GM12878 (cell line): ENCODE data around the gene LDLRAD4. TPM values are rescaled to one million over a fixed set of nuclear protein-coding genes. Genes with fewer than 3 reads are reported as not detected.

ENCODE experiments used
- ATAC-seq: fragments of 200-7000 bp; cut with Tn5 transposase; 3 replicates; pipeline ENCODE4 v1.9.1; 2020; ENCODE audit warnings: mild to moderate bottlenecking, moderate library complexity
- BruUV-seq: library from RNA; stranded (reverse); fragments of 400-500 nt; replicated peaks from 2 replicates; lab custom pipeline; 2021; lab: Mats Ljungman, UMichigan
- CTCF ChIA-PET: fragments of 300-600 bp; sonication (Branson Sonifier 250); formaldehyde crosslinking; extraction: SDS; loops from one replicate; lab custom pipeline; 2021; ENCODE audit warnings: inconsistent platforms; lab: Yijun Ruan, JAX
- POLR2A ChIA-PET: fragments of 350-600 bp; formaldehyde crosslinking; extraction: SDS; loops from one replicate; lab custom pipeline; 2021; ENCODE audit warnings: inconsistent platforms; lab: Charles Lee
- RAD21 ChIA-PET: fragments of 300-600 bp; sonication (Branson Sonifier 250); formaldehyde crosslinking; loops from one replicate; lab custom pipeline; 2023; ENCODE audit warnings: antibody characterized with exemption; ENCODE audit not compliant: unreplicated experiment; lab: Charles Lee
- SMC1A ChIA-PET: fragments of 300-600 bp; sonication (Branson Sonifier 250); formaldehyde crosslinking; loops from one replicate; lab custom pipeline; 2023; ENCODE audit not compliant: unreplicated experiment, uncharacterized antibody; lab: Charles Lee
- DNase-seq: peaks from one replicate; pipeline ENCODE4 v3.0.0-alpha.2; 2011; ENCODE audit warnings: low read depth, low spot score
- FAIRE-seq: peaks from 3 replicates; lab custom pipeline; 2011; peaks lifted over from hg19 to GRCh38; lab: Jason Lieb, UNC
- H2AFZ ChIP-seq: 2 replicates; pipeline ENCODE4 v1.6.0; 2011; ENCODE audit warnings: low read depth, low read length, control low read depth; ENCODE audit not compliant: control insufficient read depth
- H3K27ac ChIP-seq: 2 replicates; pipeline ENCODE4 v1.5.1; 2011; ENCODE audit warnings: control low read depth; ENCODE audit not compliant: control insufficient read depth, insufficient read depth
- H3K27me3 ChIP-seq, 2 experiments: replicated peaks in 1 of 2; 2 replicates each; pipeline versions ENCODE4 v1.6.0 to v1.6.1; 2011; ENCODE audit warnings: low read length in 1 of 2; ENCODE audit not compliant: control insufficient read depth in 2 of 2, insufficient read depth in 2 of 2
- H3K36me3 ChIP-seq, 2 experiments: 2 replicates each; pipeline ENCODE4 v1.5.1; 2011; ENCODE audit warnings: low read length in 1 of 2; ENCODE audit not compliant: control insufficient read depth in 2 of 2, insufficient read depth in 2 of 2
- H3K4me1 ChIP-seq: 2 replicates; pipeline ENCODE4 v1.6.1; 2011; ENCODE audit warnings: mild to moderate bottlenecking, low read length, moderate library complexity, mixed read lengths; ENCODE audit not compliant: control insufficient read depth, insufficient read depth
- H3K4me2 ChIP-seq: 2 replicates; pipeline ENCODE4 v1.6.0; 2011; ENCODE audit warnings: control low read depth; ENCODE audit not compliant: control insufficient read depth, insufficient read depth
- H3K4me3 ChIP-seq: fragments of 200-600 bp; sonication (generic); 2 replicates; pipeline ENCODE4 v1.5.1; 2016
- H3K79me2 ChIP-seq: 2 replicates; pipeline ENCODE4 v1.6.0; 2011; ENCODE audit warnings: low read length; ENCODE audit not compliant: control insufficient read depth, insufficient read depth
- H3K9ac ChIP-seq: 2 replicates; pipeline ENCODE4 v1.8.0; 2011; ENCODE audit warnings: low read length, control low read depth, mixed read lengths; ENCODE audit not compliant: control insufficient read depth, insufficient read depth
- H3K9me3 ChIP-seq: replicated peaks from 3 replicates; pipeline ENCODE4 v1.5.1; 2011; ENCODE audit warnings: mild to moderate bottlenecking, low read length; ENCODE audit not compliant: control insufficient read depth, insufficient read depth
- H4K20me1 ChIP-seq: 2 replicates; pipeline ENCODE4 v1.6.0; 2011; ENCODE audit not compliant: control insufficient read depth, insufficient read depth
- BCL11A ChIP-seq: IDR thresholded peaks from 2 replicates; pipeline ENCODE4 v1.6.1; 2011; ENCODE audit warnings: low read depth, low read length
- CREM ChIP-seq: IDR thresholded peaks from 2 replicates; pipeline ENCODE4 v1.6.1; 2014; ENCODE audit warnings: antibody characterized with exemption, low read depth
- CTCF ChIP-seq, 3 experiments: IDR thresholded peaks in 2 of 3; conservative IDR thresholded peaks in 1 of 3; 2 replicates each; pipeline ENCODE4 v1.5.1; 2011; ENCODE audit warnings: low read depth in 3 of 3, low read length in 3 of 3, mild to moderate bottlenecking in 3 of 3, control low read depth in 2 of 3, moderate library complexity in 2 of 3, inconsistent platforms in 1 of 3, mixed read lengths in 1 of 3; ENCODE audit not compliant: control insufficient read depth in 2 of 3, insufficient read depth in 1 of 3; ENCODE audit errors: extremely low read depth in 1 of 3
- EED ChIP-seq: sonication (generic); IDR thresholded peaks from 2 replicates; pipeline ENCODE4 v1.6.1; 2016; ENCODE audit warnings: antibody characterized with exemption, low read depth
- HSF1 ChIP-seq: fragments of 150-350 bp; IDR thresholded peaks from 2 replicates; pipeline ENCODE4 v1.6.1; 2014; ENCODE audit warnings: mild to moderate bottlenecking, low read depth, low read length
- KDM1A ChIP-seq: fragments of 200-600 bp; sonication (generic); IDR thresholded peaks from 2 replicates; pipeline ENCODE4 v1.6.1; 2016; ENCODE audit warnings: borderline replicate concordance
- MTA2 ChIP-seq: fragments of 450-650 bp; IDR thresholded peaks from 2 replicates; pipeline ENCODE4 v1.6.1; 2016; ENCODE audit warnings: low read depth, mild to moderate bottlenecking, moderate library complexity
- MYB ChIP-seq: fragments of 150-350 bp; IDR thresholded peaks from 2 replicates; pipeline ENCODE4 v1.6.1; 2014; ENCODE audit warnings: mild to moderate bottlenecking, low read depth, low read length, borderline replicate concordance
- NFXL1 ChIP-seq: fragments of 450-650 bp; IDR thresholded peaks from 2 replicates; pipeline ENCODE4 v1.6.1; 2017; ENCODE audit warnings: antibody characterized with exemption, mild to moderate bottlenecking, borderline replicate concordance
- PAX5 ChIP-seq: IDR thresholded peaks from 2 replicates; pipeline ENCODE4 v1.6.1; 2011; ENCODE audit warnings: low read depth, low read length, borderline replicate concordance
- POLR2AphosphoS5 ChIP-seq: IDR thresholded peaks from 2 replicates; pipeline ENCODE4 v1.6.1; 2011; ENCODE audit warnings: mild to moderate bottlenecking, low read length, inconsistent platforms
- RBBP5 ChIP-seq: fragments of 200-600 bp; sonication (generic); conservative IDR thresholded peaks from 2 replicates; pipeline ENCODE4 v1.6.1; 2016
- SIX5 ChIP-seq: IDR thresholded peaks from 2 replicates; pipeline ENCODE4 v1.6.1; 2011; ENCODE audit warnings: mild to moderate bottlenecking, low read depth, low read length, moderate library complexity; ENCODE audit not compliant: severe bottlenecking
- SMC3 ChIP-seq: IDR thresholded peaks from 2 replicates; pipeline ENCODE4 v1.6.1; 2011; ENCODE audit warnings: low read length, improper control_type of control experiment, borderline replicate concordance
- ZNF274 ChIP-seq: IDR thresholded peaks from one replicate; pipeline ENCODE4 v1.8.0; 2011; ENCODE audit not compliant: insufficient read length, insufficient read depth
- ZNF384 ChIP-seq: IDR thresholded peaks from 2 replicates; pipeline ENCODE4 v1.6.1; 2012; ENCODE audit warnings: low read depth, mild to moderate bottlenecking, low read length, improper control_type of control experiment, borderline replicate concordance
- WGBS: methylation state at CpG from one replicate; pipeline ENCODE4 v1.1.6; 2016; ENCODE audit warnings: low lambda C conversion rate; ENCODE audit not compliant: insufficient replicate concordance, insufficient coverage; ENCODE audit errors: missing lambda C conversion rate; 5-methylcytosine and 5-hydroxymethylcytosine counted together
- in situ Hi-C: fragments of 300-500 bp; cut with MboI; formaldehyde crosslinking; loops from 9 replicates; pipeline ENCODE4 v1.14.3; 2018; ENCODE audit warnings: mixed read lengths
- intact Hi-C: fragments of 100-400 bp; cut with micrococcal nuclease; formaldehyde crosslinking; loops from one replicate; pipeline ENCODE4 v1.14.2; 2022; ENCODE audit not compliant: unreplicated experiment
- polyA plus RNA-seq, 11 experiments: library from polyadenylated mRNA; depleted of rRNA in 4 of 11; unstranded in 6 of 11; stranded (reverse) in 5 of 11; fragments of >200 nt; fragmentation: Nextera tagmentation in 4 of 11; fragmentation: Illumina TruSeq in 1 of 11; extraction: Ambion mirVana in 4 of 11; extraction: Trizol in 1 of 11; gene quantifications; 1 replicate in 1 of 11; 2 replicates in 10 of 11; pipeline versions ENCODE4 v1.2.1 to v1.2.3, GENCODE V29; 2011 to 2016; ENCODE audit warnings: inconsistent platforms in 2 of 11, missing spikeins in 2 of 11, low read depth in 1 of 11
- total RNA-seq, 4 experiments: library from RNA; depleted of rRNA in 3 of 4; stranded (reverse); fragments of >200 nt in 3 of 4; fragmentation: Illumina TruSeq in 1 of 4; extraction: Trizol in 1 of 4; gene quantifications; 2 replicates each; pipeline versions ENCODE4 v1.2.1 to v1.2.3, GENCODE V29; 2013 to 2021
- TF ChIP-seq, protein P1 (sequence below): IDR thresholded peaks from 2 replicates; pipeline ENCODE4 v1.6.1; 2012; ENCODE audit warnings: mild to moderate bottlenecking, low read depth, low read length

Gene LDLRAD4
- total and polyA plus RNA-seq, 10 of the 15 experiments (the other 5 are each of a cell fraction or from before 2014, with no cell fraction given) = 2.7 to 16.8 (median 11.2) TPM

- no peak for DNase-seq
- ChIA-PET POLR2A (no interaction called here), CTCF (no interaction called here), SMC1A (interaction anchor here (0.6 kb wide), 1 partner anchor 118 kb away, joined by 3 read pairs; no protein-coding TSS in a partner anchor), RAD21 (no interaction called here)
- H3K27me3 ChIP-seq = no peaks in the 10 kb centered on the region; a peak in 2 of 4 replicates
- H3K4me1 ChIP-seq = no peaks in the 10 kb centered on the region
- no TSS peak for BruUV-seq
- in situ Hi-C loops = no loop called here
- intact Hi-C loops = loop anchor here (10.0 kb wide), 1 partner anchor 168 kb away; no protein-coding TSS in a partner anchor
- ATAC-seq = no peak
- H3K36me3 ChIP-seq = no peaks in the 10 kb centered on the region
- H3K27ac ChIP-seq = no peak overlapping the region
- H3K9me3 ChIP-seq = peaks cover 3% of the 10 kb centered on the region; the same call in 1 of the 3 replicates
- no peaks in the 10 kb centered on the region for H3K79me2 ChIP-seq
- no peak for FAIRE-seq
- no peak overlapping the region for H3K4me2 ChIP-seq
- no peak overlapping the region for H3K9ac ChIP-seq
- WGBS = 42% methylated on average over 8 of the region's 8 CpGs
- TF ChIP-seq NFXL1 (no peak), MTA2 (no peak), CTCF (IDR thresholded peaks at IDR 0.05 in 2 of 3, conservative IDR thresholded peaks at IDR 0.05 in 1 of 3; ENCODE audit: control insufficient read depth in 2 of 3, extremely low read depth in 1 of 3, insufficient read depth in 1 of 3, low read depth in 3 of 3, low read length in 3 of 3) (no peak), BCL11A (no peak), KDM1A (no peak), SMC3 (no peak), HSF1 (no peak), EED (no peak), SIX5 (no peak), ZNF384 (no peak), PAX5 (no peak), ZNF274 (no peak), CREM (no peak), RBBP5 (no peak), MYB (no peak), POLR2AphosphoS5 (no peak)
- TF ChIP-seq, protein P1, sequence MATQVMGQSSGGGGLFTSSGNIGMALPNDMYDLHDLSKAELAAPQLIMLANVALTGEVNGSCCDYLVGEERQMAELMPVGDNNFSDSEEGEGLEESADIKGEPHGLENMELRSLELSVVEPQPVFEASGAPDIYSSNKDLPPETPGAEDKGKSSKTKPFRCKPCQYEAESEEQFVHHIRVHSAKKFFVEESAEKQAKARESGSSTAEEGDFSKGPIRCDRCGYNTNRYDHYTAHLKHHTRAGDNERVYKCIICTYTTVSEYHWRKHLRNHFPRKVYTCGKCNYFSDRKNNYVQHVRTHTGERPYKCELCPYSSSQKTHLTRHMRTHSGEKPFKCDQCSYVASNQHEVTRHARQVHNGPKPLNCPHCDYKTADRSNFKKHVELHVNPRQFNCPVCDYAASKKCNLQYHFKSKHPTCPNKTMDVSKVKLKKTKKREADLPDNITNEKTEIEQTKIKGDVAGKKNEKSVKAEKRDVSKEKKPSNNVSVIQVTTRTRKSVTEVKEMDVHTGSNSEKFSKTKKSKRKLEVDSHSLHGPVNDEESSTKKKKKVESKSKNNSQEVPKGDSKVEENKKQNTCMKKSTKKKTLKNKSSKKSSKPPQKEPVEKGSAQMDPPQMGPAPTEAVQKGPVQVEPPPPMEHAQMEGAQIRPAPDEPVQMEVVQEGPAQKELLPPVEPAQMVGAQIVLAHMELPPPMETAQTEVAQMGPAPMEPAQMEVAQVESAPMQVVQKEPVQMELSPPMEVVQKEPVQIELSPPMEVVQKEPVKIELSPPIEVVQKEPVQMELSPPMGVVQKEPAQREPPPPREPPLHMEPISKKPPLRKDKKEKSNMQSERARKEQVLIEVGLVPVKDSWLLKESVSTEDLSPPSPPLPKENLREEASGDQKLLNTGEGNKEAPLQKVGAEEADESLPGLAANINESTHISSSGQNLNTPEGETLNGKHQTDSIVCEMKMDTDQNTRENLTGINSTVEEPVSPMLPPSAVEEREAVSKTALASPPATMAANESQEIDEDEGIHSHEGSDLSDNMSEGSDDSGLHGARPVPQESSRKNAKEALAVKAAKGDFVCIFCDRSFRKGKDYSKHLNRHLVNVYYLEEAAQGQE = no peak
- H4K20me1 ChIP-seq = no peaks in the 10 kb centered on the region; the same call in 1 of the 2 replicates
- H2AFZ ChIP-seq = no peak overlapping the region
- no peak overlapping the region for H3K4me3 ChIP-seq
These were observed 194.3 kb downstream of the LDLRAD4 start for GRCh38 chr18:13412901-13413300.
